K562 (cell line): ENCODE measurements around the gene LENG9. TPM values are rescaled to one million over a fixed set of nuclear protein-coding genes. Genes with fewer than 3 reads are reported as not detected.

Experiments
- ARNT ChIP-seq, 2 experiments: fragments of 450-650 bp; IDR thresholded peaks; 2 replicates each; pipeline ENCODE4 v1.6.1; 2016; ENCODE audit warnings: mild to moderate bottlenecking in 1 of 2
- C11orf30 ChIP-seq: fragments of 450-650 bp; IDR thresholded peaks from 2 replicates; pipeline ENCODE4 v1.6.1; 2016; ENCODE audit warnings: low read depth, mild to moderate bottlenecking
- CHAMP1 ChIP-seq: fragments of 450-650 bp; IDR thresholded peaks from 2 replicates; pipeline ENCODE4 v1.6.1; 2016; ENCODE audit warnings: mild to moderate bottlenecking
- CHD4 ChIP-seq: fragments of 200-600 bp; sonication (generic); IDR thresholded peaks from 3 replicates; pipeline ENCODE4 v1.6.1; 2012; ENCODE audit warnings: low read depth, mild to moderate bottlenecking, mixed read lengths, low read length, inconsistent platforms; ENCODE audit not compliant: insufficient read depth, insufficient replicate concordance, poor library complexity, severe bottlenecking
- CXXC5 ChIP-seq: fragments of 250-450 bp; sonication (Bioruptor Pico); IDR thresholded peaks from 2 replicates; pipeline ENCODE4 v1.8.0; 2022; ENCODE audit warnings: inconsistent platforms, mild to moderate bottlenecking, moderate library complexity
- E2F6 ChIP-seq, 2 experiments: IDR thresholded peaks; 2 replicates each; pipeline ENCODE4 v1.6.1; 2011; ENCODE audit warnings: borderline replicate concordance in 1 of 2, control low read depth in 1 of 2, low read depth in 1 of 2, low read length in 1 of 2, mild to moderate bottlenecking in 1 of 2, mixed read lengths in 1 of 2, moderate library complexity in 1 of 2; ENCODE audit not compliant: insufficient read depth in 1 of 2, insufficient read length in 1 of 2, poor library complexity in 1 of 2, severe bottlenecking in 1 of 2; ENCODE audit errors: extremely low read depth in 1 of 2
- FOXO4 ChIP-seq: fragments of 450-650 bp; formaldehyde crosslinking; IDR thresholded peaks from 2 replicates; pipeline ENCODE4 v1.4.0; 2020; ENCODE audit warnings: mild to moderate bottlenecking, moderate library complexity
- GTF2E2 ChIP-seq: fragments of 200-800 bp; sonication (Bioruptor generic); IDR thresholded peaks from 2 replicates; pipeline ENCODE4 v1.6.1; 2016; ENCODE audit warnings: missing genetic modification characterization, missing compliant biosample characterization
- HCFC1 ChIP-seq: IDR thresholded peaks from 2 replicates; pipeline ENCODE4 v1.6.1; 2012; ENCODE audit warnings: low read depth, low read length, improper control_type of control experiment
- KDM5B ChIP-seq: fragments of 200-600 bp; sonication (generic); IDR thresholded peaks from 2 replicates; pipeline ENCODE4 v1.6.1; 2012; ENCODE audit warnings: low read depth, mild to moderate bottlenecking, moderate library complexity, low read length, control low read depth, inconsistent platforms; ENCODE audit not compliant: insufficient replicate concordance
- NCOA6 ChIP-seq: fragments of 450-650 bp; IDR thresholded peaks from 2 replicates; pipeline ENCODE4 v1.6.1; 2017; ENCODE audit warnings: mild to moderate bottlenecking
- SMARCA5 ChIP-seq: fragments of 450-650 bp; IDR thresholded peaks from 2 replicates; pipeline ENCODE4 v1.6.1; 2016
- SRSF1 ChIP-seq: fragments of 200-400 bp; formaldehyde crosslinking; IDR thresholded peaks from 2 replicates; pipeline ENCODE4 v1.6.1; 2017; ENCODE audit warnings: mild to moderate bottlenecking, low read depth, low read length, moderate library complexity
- TEAD1 ChIP-seq, 2 experiments: fragments of 450-650 bp in 1 of 2; sonication (generic) in 1 of 2; formaldehyde crosslinking; IDR thresholded peaks; 2 replicates each; pipeline versions ENCODE4 v1.4.0 to v1.8.0; 2020 to 2022; ENCODE audit warnings: mild to moderate bottlenecking in 2 of 2, missing genetic modification reagents in 1 of 2
- ZNF445 ChIP-seq: fragments of 250-450 bp; sonication (Bioruptor Pico); IDR thresholded peaks from 2 replicates; pipeline ENCODE4 v1.4.0; 2020; ENCODE audit warnings: low read depth, mild to moderate bottlenecking, moderate library complexity
- ZNF655 ChIP-seq: fragments of 250-450 bp; sonication (Bioruptor Pico); IDR thresholded peaks from 2 replicates; pipeline ENCODE4 v1.5.0; 2021
- polyA plus RNA-seq, 8 experiments: library from polyadenylated mRNA; depleted of rRNA in 4 of 8; stranded (reverse) in 5 of 8; unstranded in 3 of 8; fragments of >200 nt; fragmentation: Nextera tagmentation in 2 of 8; fragmentation: Illumina TruSeq in 1 of 8; extraction: Ambion mirVana in 2 of 8; extraction: Trizol in 1 of 8; gene quantifications; 2 replicates each; pipeline versions ENCODE4 v1.2.1 to v1.2.3, GENCODE V29; 2011 to 2014; ENCODE audit warnings: inconsistent platforms in 1 of 8, missing spikeins in 1 of 8
- total RNA-seq, 7 experiments: library from RNA; depleted of rRNA in 6 of 7; stranded (reverse); fragments of >200 nt in 6 of 7; fragmentation: Illumina TruSeq in 2 of 7; extraction: Trizol in 2 of 7; gene quantifications; 2 replicates each; pipeline versions ENCODE4 v1.2.1 to v1.2.3, GENCODE V29; 2011 to 2021; ENCODE audit warnings: low replicate concordance in 1 of 7

The LENG9 gene
- total and polyA plus RNA-seq, 9 of the 15 experiments (the other 6 are each of a cell fraction or from before 2014, with no cell fraction given) = 0.06 to 0.64 (median 0.33) TPM; not detected in 1

GRCh38 chr19:54448774-54449700 lies 14.5 kb downstream of the LENG9 start, which contains the start of gene LENG8 (continued):
- TF ChIP-seq GTF2E2 (peak; percentile 92), CHAMP1 (no peak), SMARCA5 (no peak), CHD4 (no peak), TEAD1 (CRISPR knock-in tag; IDR thresholded peaks at IDR 0.05) (peak in 1 of 2 experiments; percentile 82; a peak in 2 of 4 replicates), NCOA6 (peak; percentile 96), SRSF1 (no peak), E2F6 (IDR thresholded peaks at IDR 0.05; ENCODE audit: borderline replicate concordance in 1 of 2, extremely low read depth in 1 of 2, insufficient read depth in 1 of 2, insufficient read length in 1 of 2, low read depth in 1 of 2, low read length in 1 of 2, poor library complexity in 1 of 2, severe bottlenecking in 1 of 2) (peak; percentile 81 to 84), ZNF445 (CRISPR knock-in tag) (0 out of 2 replicates have a peak, but pooled peaks have one; percentile 7), HCFC1 (peak; percentile 39; the same call in 1 of the 2 replicates), ZNF655 (CRISPR knock-in tag) (no peak), FOXO4 (no peak), CXXC5 (CRISPR knock-in tag) (peak; percentile 94), ARNT (IDR thresholded peaks at IDR 0.05) (0 out of 4 replicates have a peak, but pooled peaks of 1 of the 2 experiments have one; percentile 36), KDM5B (peak; percentile 93), C11orf30 (peak; percentile 91)
